Stimulated activated CD4-positive, alpha-beta T cell treated with anti-CD3 and anti-CD28 coated beads, Interleukin-1b, Interleukin-23, amount 100 ng/mL, for 24 hours (primary cell): ENCODE results near the gene LYRM9.
"Not testable (repeated sequence)": the region's sequence is repeated elsewhere in the genome, so short reads cannot be mapped to it uniquely, and the experiment has no call there.

Source experiments
- DNase-seq, 4 experiments: peaks; one replicate each; pipeline ENCODE4 v3.0.0-alpha.2; 2020; ENCODE audit warnings: low read depth in 4 of 4, low spot score in 1 of 4

The LYRM9 gene

DNA sequence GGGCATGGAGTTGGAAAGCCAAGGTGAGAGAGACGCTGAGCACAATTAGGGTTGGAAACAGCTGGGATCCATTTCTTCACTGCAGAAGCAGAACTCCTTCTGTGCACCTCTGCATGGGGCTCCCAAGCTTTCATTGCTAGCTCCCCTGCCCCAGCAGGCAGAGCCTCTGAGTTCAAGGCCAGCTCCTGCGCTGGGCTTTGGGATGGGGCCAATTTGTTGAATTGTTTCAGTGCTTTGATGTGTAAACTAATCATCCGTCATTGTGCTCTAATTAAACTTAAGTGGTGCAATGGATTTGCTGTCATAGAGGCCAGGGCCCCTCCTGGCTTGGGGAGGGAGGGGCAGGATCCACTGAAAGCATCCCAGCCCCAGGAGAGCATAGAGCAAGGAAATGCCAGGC lies 13.5 kb upstream of the LYRM9 start:
- no peak for DNase-seq

DNA sequence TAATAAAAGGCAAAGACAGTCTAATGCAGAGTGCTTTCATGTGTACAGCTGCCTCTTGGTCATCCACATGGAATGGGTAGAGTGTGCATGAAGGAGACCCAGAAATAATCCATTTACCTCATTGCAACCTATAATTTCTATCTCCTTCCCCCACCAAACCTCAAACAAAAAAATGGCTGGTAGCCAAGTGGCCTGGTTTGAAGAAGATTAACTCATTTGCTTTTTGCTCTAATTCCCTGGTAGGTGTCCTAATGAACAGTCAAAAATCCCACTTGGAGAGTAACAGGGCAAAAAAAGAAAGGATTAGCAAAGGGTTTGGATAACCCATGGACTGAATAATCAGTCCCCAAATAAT lies 13.0 kb upstream of the LYRM9 start:
- DNase-seq = no peak

- no peak for DNase-seq
Measured at GRCh38 chr17:27905447-27906225, 12.5 kb upstream of the LYRM9 start.

GRCh38 chr17:27904534-27905446 lies 11.6 kb upstream of the LYRM9 start:
- no peak for DNase-seq

GRCh38 chr17:27904114-27904513 lies 10.9 kb upstream of the LYRM9 start:
- DNase-seq = no peak

GRCh38 chr17:27899525-27899924 lies 6.4 kb upstream of the LYRM9 start:
- no peak for DNase-seq

- no peak for DNase-seq
Measured at GRCh38 chr17:27898096-27898495, 4.9 kb upstream of the LYRM9 start.

GRCh38 chr17:27896701-27897100 lies 3.5 kb upstream of the LYRM9 start:
- DNase-seq = no peak

GRCh38 chr17:27895940-27896535 lies 2.9 kb upstream of the LYRM9 start:
- no peak for DNase-seq

GRCh38 chr17:27895123-27895895 lies 2.1 kb upstream of the LYRM9 start:
- DNase-seq = no peak

DNA sequence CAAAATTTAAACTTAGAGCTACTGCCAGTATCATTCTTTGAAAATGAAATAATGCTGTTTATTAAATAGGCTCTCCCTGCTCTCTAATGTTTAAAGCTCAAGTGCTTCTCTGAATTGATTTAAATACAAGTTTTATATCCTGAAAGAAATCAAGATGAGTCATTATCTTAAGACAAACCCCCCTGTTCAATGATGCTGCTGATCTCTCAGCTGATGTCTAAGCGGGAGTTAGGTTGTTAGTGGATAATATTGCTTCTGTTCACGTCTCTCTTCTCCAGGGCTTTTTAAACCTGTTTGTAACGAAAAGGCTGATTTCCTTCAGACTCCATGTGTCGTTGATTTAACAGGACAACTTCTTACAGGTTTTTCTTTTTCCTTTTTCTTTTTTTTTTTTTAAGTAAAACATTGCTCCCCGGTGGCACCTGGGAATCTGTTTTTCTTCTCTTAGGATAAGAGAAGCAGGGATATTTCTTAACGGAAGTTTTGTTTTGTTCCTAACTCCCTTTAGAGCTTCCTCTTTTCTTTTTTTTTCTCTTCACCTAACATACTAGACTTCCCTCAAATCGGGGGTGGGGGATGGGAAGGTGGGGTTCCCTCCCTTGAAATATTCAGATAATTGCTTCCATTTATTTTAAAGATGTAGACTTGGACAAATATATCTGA lies 807 bp upstream of the LYRM9 start:
- no peak for DNase-seq

- DNase-seq = no peak
Measured at GRCh38 chr17:27892542-27892865, 661 bp downstream of the LYRM9 start.

DNA sequence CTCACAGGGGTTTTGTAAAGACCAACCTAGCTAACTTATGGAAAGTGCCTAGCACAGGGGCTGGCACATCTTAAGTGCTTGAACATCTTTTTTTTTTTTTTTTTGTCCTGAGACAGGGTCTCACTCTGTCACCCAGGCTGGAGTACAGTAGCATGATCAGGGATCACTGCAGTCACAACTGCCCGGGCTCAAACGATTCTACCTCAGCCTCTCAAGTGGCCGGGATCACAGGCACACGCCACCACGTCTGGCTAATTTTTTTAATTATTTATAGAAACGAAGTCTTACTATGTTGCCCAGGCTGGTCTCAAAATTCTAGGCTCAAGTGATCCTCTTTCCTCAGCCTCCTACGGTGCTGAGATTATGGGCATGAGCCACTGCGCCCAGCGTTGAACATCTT lies 1.3 kb downstream of the LYRM9 start:
- no peak for DNase-seq

- DNase-seq = no peak
Measured at GRCh38 chr17:27889711-27890251, 3.4 kb downstream of the LYRM9 start.

GRCh38 chr17:27888945-27889344 lies 4.2 kb downstream of the LYRM9 start:
- DNase-seq = no peak

- no peak for DNase-seq
Measured at GRCh38 chr17:27888067-27888466, 5.1 kb downstream of the LYRM9 start.

DNA sequence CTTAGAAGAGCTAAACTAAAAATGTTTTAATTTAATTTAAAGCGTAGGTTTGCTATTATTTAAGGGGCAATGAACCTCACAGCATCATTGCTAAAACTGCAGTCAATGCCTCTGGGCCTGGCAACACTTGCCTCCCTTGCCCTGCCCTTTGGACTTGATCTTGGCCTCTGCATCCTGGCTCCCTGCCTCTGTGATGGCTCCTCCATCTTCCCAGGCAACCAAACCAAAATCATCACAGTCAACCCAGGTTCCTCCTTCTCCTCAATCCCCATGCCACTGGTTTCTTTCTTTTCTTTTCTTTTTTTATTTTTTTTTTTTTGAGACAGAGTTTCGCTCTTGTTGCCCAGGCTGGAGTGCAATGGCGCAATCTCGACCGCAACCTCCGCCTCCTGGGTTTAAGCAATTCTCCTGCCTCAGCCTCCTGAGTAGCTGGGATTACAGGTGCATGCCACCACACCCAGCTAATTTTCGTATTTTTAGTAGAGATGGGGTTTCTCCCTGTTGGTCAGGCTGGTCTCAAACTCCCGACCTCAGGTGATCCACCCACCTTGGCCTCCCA lies 6.7 kb downstream of the LYRM9 start:
- DNase-seq = not testable (repeated sequence)

DNA sequence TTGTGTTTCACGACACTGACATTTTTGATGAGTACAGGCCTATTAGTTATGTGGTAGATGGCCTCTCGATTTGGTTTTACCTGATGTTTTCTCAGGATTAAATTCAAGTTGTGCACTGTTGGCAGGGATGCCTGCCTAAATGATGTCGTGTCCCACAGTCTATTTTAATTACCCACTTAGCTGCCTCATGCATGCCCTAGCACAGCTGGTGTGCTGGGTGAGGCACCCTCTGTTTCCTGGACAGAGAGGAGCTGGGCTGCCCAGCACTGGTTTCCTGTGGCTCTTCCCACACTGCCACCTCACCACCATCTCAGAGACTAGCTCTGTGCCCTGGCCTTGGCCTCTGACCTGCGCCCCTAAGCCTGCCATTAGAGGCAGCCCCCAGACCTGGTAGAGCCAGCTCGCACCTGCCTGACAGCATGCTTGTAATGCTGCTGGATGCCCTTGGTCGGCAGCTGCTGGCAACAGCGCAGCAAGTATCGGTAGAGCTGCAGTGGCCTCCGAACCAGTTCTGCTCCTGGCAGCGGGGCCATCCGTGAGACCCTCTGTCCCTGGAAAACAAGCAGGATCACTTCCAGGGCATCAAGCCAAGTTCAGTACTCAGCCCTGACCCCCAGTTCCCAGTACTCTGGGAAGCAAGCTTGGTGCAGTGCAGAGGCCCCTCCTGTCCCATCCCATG lies 10.9 kb downstream of the LYRM9 start:
- no peak for DNase-seq

GRCh38 chr17:27879987-27880608 lies 13.1 kb downstream of the LYRM9 start:
- DNase-seq = peak; percentile 30 to 56 (median 38)
